HEK293 (cell line): ENCODE data around the gene GBA2.

Experiments used
- CTCF ChIP-seq: fragments of 450-650 bp; formaldehyde crosslinking; IDR thresholded peaks from 2 replicates; pipeline ENCODE4 v1.5.1; 2016; ENCODE audit warnings: missing biosample characterization, missing genetic modification characterization
- ELK4 ChIP-seq: IDR thresholded peaks from 2 replicates; pipeline ENCODE4 v1.6.1; 2011; ENCODE audit warnings: mild to moderate bottlenecking, low read depth, low read length, borderline replicate concordance
- KLF16 ChIP-seq: fragments of 450-650 bp; formaldehyde crosslinking; IDR thresholded peaks from 2 replicates; pipeline ENCODE4 v1.5.1; 2017; ENCODE audit warnings: missing biosample characterization, missing genetic modification characterization
- OSR2 ChIP-seq: fragments of 450-650 bp; formaldehyde crosslinking; IDR thresholded peaks from 2 replicates; pipeline ENCODE4 v1.5.1; 2016; ENCODE audit warnings: missing biosample characterization, missing genetic modification characterization
- SALL2 ChIP-seq: fragments of 450-650 bp; formaldehyde crosslinking; IDR thresholded peaks from 2 replicates; pipeline ENCODE4 v1.5.0; 2017; ENCODE audit warnings: missing biosample characterization, mild to moderate bottlenecking, missing genetic modification characterization, borderline replicate concordance
- ZNF211 ChIP-seq: fragments of 450-650 bp; formaldehyde crosslinking; IDR thresholded peaks from 2 replicates; pipeline ENCODE4 v1.5.1; 2016; ENCODE audit warnings: low read depth, missing biosample characterization, missing genetic modification characterization
- ZNF362 ChIP-seq: fragments of 450-650 bp; formaldehyde crosslinking; IDR thresholded peaks from 2 replicates; pipeline ENCODE4 v1.5.1; 2016; ENCODE audit warnings: missing biosample characterization, missing genetic modification characterization
- ZNF394 ChIP-seq: fragments of 450-650 bp; formaldehyde crosslinking; IDR thresholded peaks from 2 replicates; pipeline ENCODE4 v1.5.1; 2016; ENCODE audit warnings: missing biosample characterization, missing genetic modification characterization, mild to moderate bottlenecking, moderate library complexity, borderline replicate concordance
- ZNF791 ChIP-seq: fragments of 450-650 bp; formaldehyde crosslinking; IDR thresholded peaks from 2 replicates; pipeline ENCODE4 v1.5.1; 2016; ENCODE audit warnings: missing biosample characterization, missing genetic modification characterization

- TF ChIP-seq ELK4 = no peak
- TF ChIP-seq ZNF394 = no peak
- no peak for TF ChIP-seq ZNF362 (tag by site-specific recombination)
- TF ChIP-seq CTCF (tag by site-specific recombination) = no peak
- no peak for TF ChIP-seq KLF16 (tag by site-specific recombination)
- TF ChIP-seq SALL2 = no peak
- TF ChIP-seq ZNF211 (tag by site-specific recombination) = no peak
- TF ChIP-seq OSR2 = no peak
- TF ChIP-seq ZNF791 (tag by site-specific recombination) = no peak
These were observed 57.2 kb downstream of the GBA2 start for GRCh38 chr9:35691757-35692301.
